Right lobe of liver (tissue), 4 donors: ENCODE measurements around the gene FIBP.

Source experiments
- CTCF ChIP-seq, 4 donors: fragments of 200-600 bp in 3 of 4; fragments of 450-650 bp in 1 of 4; IDR thresholded peaks; one replicate each; pipeline versions ENCODE4 v1.5.1 to v1.8.0; 2016 to 2022; ENCODE audit warnings: antibody characterized with exemption in 4 of 4, mild to moderate bottlenecking in 2 of 4
- POLR2A ChIP-seq: fragments of 450-650 bp; IDR thresholded peaks from one replicate; pipeline ENCODE4 v1.6.1; 2017; ENCODE audit warnings: antibody characterized with exemption, mild to moderate bottlenecking
- donor health status: DM: no; HTN: no; CAD: no.
- donor health status: DM: no; HTN: no; CAD: no.
- donor health status: DM: no; HTN: yes; CAD: no.

- TF ChIP-seq CTCF (IDR thresholded peaks at IDR 0.05) (no peak), POLR2A (no peak)
Observed at GRCh38 chr11:65882120-65883057, 5.9 kb downstream of the FIBP start.
